Activated T-cell treated with anti-CD3 and anti-CD28 coated beads for 1 hour (primary cell): Measurements from ENCODE around the gene COA3.
"Not testable (repeated sequence)": the region's sequence is repeated elsewhere in the genome, so short reads cannot be mapped to it uniquely, and the experiment has no call there.

ENCODE experiments used
- DNase-seq: peaks from one replicate; pipeline ENCODE4 v3.0.0-alpha.2; 2020; ENCODE audit warnings: low read depth

The COA3 gene

DNA sequence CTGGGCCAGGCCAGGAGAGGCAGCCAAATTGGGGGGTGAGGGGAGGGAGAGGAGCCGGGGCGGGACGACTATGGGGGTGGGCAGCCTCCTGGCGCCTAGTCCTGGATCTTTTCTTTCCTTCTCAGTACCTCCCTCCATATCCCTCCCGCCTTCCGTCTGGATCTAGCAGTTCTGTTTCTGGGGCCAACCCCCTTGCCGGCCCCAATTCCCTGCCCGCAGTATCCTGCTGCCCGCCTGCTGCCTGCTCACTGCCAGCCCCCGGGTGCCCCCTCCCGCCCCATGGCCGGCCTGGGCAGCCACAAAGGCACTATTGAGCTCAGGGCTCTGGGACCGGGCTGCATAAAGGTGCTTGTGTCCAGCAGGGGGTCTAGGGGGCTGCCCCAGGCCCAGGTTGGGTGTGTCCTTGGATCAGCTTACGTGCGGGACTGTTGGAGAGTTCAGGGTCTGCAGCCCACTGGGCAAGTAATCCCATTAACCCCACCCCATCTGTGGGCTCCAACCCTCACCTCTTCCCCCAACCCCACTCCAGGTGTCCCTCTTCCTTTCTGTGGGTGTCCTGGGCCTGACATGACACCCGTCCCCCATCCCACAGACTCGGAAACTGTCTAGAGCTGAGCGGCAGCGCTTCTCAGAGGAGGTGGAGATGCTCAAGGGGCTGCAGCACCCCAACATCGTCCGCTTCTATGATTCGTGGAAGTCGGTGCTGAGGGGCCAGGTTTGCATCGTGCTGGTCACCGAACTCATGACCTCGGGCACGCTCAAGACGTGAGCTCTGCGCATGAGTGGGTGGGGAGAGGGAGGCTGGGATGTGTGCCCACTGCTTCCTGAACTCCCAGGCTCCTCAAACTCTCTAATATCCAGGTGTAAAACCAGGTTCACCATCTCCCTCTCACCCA lies 16.1 kb downstream of the COA3 start:
- DNase-seq, result no peak

DNA sequence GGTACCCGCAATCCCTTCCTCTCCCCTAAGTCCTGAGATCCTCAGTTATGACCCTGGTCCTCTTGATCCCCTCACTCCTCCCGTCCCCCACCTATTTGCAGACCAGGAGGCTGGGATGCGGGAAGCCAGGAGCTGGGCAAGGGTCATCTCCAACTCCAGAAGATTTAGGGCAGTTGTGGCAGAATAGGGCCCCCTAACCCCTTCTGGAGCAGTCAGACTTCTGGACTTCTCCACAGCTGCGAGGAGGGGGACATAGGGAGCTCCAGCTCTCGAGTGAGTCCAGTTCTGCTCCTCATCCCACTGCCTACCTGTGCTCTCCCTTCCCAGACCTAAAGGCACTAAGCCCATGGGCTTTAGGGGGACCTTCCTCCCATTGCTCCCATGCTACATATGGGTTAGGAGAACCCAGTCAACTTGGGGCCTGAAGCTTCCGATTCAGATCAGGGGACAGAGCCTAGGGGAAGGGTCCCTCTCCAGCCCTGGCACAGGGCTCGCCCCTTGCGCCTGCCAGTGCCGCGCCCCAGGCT lies 16.8 kb downstream of the COA3 start:
- no peak for DNase-seq

- DNase-seq, result no peak
Observed at GRCh38 chr17:42780851-42781638, 17.5 kb downstream of the COA3 start.

DNA sequence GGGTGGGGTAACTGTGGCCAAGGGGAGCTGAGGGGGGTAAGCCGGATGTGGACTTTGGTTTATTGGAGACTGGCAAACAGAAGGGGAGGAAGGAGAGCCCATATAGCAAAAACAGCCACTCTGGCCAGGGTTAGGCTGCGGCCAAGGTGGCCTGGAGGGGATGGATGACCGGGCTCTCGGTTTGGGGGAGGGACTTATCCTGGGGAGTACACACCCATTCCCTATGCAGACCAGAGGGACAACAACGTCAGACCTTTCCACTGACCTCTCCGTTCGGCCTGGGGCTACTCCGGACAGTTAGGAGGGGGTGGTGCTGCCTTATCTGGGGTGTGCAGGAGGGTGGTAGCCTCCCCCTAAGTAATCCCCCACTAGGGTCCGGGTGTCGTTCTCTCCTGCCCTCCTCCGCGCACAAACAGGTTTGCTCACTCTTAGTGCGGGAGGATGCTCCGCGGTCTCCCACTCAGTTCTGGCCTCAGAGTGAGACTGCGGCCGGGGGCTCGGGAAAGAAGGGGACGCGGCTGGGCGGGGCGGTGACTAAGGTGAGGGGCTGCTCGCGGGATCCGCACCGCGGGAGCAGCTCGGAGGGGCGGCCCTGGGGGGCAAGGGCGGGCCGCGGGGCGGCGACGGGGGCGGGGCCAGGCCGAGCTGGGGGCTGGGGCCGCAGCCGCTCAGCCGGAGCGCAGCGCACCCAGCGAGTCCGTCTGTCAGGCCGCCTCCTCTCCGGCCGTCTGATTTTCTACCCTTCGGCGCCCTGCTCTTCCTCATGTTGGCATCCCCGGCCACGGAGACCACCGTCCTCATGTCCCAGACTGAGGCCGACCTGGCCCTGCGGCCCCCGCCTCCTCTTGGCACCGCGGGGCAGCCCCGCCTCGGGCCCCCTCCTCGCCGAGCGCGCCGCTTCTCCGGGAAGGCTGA lies 18.3 kb downstream of the COA3 start, which contains the start of gene WNK4:
WNK4 (plus strand) TSS at position 675 of the 915 bp plus-strand sequence; CDS start at position 764, 89 bp downstream.
- no peak for DNase-seq

DNA sequence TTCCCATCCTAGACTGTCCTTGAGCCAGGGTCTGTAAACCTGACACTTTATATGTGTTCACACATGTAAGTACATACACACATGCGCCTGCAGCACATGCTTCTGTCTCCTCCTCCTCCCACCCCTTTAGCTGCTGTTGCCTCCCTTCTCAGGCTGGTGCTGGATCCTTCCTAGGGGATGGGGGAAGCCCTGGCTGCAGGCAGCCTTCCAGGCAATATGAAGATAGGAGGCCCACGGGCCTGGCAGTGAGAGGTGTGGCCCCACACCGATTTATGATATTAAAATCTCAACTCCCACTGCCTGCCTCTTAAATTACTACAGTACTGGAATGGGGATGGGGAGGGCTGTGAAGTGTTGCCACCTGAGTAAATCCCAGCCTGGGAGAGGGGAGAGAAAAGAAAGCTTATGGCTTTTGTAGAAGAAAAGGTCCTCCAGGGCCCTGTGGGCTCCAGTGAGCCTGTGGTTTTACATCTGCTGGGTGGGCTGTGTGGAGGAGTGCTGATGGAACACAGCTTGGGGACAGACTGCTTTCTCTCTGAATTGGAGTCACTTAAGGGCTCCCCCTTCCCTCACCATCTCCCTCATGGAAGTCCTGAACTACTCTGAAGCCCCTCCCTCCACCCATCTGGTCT lies 19.1 kb downstream of the COA3 start:
- no peak for DNase-seq

- DNase-seq, result no peak
Observed at GRCh38 chr17:42778570-42778969, 19.9 kb downstream of the COA3 start.

- DNase-seq, result no peak
Observed at GRCh38 chr17:42775534-42776098, 22.9 kb downstream of the COA3 start.

DNA sequence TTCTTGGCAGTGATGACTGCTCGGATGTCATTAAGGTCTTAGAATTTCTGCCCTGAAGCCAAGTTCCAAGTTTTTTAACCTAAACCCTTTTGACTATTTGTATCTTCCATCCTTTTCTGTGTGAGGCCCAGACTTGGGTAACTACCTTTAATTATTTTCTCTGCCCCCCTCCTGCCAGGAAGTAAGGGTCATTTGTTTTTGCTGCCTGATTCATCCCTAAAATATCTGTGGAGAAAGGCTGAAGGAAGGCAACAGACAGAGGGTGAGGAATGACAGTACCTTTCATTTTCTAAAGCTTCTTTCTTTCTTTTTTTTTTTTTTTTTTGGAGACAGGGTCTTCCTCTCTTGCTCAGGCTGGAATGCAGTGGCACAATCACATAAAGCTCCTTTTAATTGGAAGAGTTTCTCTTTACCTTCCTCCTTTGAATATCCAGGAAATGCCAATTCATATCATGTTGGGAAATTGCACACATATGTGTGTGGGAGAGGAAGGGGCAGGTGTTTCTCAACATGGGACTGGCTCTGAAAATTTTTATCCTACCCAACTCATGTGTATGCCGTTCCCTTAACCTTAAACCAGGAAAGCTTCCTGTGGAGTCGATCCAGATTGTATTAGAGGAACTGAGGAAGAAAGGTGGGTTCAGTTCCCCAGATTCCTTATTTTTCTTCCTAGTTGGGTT lies 24.3 kb downstream of the COA3 start:
- no peak for DNase-seq

- DNase-seq, result peak; percentile 61
Observed at GRCh38 chr17:42773290-42774035, 25.0 kb downstream of the COA3 start, which contains the start of gene VPS25. VPS25 (plus strand) TSS chr17:42773449; CDS start chr17:42773476, 27 bp downstream.

DNA sequence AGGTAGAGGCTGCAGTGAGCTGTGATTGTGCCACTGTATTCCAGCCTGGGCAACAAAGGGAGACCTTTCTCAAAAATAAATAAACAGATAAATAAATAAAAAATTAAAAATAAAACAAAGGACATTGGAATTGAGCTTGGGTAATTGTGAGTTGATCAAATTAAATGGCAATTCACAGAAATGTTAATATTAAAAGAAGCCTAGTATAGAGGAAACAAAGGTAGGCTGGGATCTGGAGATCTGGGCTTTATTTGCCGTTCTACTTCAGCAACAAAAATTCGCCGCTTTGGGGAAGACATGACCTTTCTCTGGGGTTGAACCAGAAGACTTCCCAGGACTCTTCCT lies 25.6 kb downstream of the COA3 start:
- DNase-seq, result no peak

DNA sequence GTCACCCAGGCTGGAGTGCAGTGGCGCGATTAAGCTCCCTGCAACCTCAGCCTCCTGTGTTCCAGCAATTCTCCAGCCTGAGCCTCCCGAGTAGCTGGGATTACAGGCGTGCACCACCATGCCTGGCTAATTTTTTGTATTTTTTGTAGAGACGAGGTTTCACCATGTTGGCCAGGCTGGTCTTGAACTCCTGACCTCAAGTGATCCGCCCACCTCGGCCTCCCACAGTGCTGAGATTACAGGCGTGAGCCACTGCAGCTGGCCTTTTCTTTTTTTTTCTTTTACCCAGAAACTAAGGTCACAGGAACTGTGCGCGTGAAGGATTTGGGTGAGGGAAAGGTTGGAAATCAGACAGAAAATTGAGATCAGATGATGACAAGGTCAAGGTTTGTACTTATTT lies 28.5 kb downstream of the COA3 start:
- not testable (repeated sequence) for DNase-seq

- not testable (repeated sequence) for DNase-seq
Observed at GRCh38 chr17:42768006-42768405, 30.5 kb downstream of the COA3 start.

- no peak for DNase-seq
Observed at GRCh38 chr17:42767512-42767911, 31.0 kb downstream of the COA3 start.

DNA sequence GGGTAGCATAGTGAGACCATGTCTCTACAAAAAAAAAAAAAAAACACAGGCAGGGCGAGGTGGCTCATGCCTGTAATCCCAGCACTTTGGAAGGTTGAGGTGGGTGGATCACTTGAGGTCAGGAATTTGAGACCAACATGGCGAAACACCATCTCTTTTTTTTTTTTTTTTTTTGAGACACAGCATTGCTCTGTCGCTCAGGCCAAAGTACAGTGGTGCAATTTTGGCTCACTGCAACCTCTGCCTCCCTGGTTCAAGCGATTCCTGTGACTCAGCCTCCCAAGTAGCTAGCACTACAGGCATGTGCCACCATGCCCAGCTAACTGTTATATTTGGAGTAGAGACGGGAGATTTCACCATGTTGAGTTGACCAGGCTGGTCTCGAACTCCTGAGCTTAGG lies 32.4 kb downstream of the COA3 start:
- DNase-seq, result no peak

DNA sequence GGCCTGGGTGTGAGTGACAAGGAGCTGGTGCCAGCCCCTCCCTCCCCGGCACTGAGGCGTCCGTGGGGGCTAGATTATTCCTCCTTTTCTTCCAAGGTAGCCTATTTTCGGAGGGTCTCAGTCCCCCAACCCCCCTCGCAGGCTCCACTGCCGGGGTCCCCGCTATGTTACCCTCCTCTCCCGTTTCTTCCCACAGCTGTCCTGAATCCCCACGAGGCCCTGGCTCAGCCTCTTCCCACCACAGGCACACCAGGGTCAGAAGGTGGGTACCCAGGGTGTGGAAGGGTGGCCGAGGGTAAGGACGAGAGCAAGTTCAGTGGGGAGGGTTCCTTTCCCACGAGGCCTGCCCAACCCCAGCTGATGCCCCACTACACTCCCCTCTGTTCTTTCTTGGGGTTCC lies 36.9 kb downstream of the COA3 start:
- DNase-seq, result no peak

DNA sequence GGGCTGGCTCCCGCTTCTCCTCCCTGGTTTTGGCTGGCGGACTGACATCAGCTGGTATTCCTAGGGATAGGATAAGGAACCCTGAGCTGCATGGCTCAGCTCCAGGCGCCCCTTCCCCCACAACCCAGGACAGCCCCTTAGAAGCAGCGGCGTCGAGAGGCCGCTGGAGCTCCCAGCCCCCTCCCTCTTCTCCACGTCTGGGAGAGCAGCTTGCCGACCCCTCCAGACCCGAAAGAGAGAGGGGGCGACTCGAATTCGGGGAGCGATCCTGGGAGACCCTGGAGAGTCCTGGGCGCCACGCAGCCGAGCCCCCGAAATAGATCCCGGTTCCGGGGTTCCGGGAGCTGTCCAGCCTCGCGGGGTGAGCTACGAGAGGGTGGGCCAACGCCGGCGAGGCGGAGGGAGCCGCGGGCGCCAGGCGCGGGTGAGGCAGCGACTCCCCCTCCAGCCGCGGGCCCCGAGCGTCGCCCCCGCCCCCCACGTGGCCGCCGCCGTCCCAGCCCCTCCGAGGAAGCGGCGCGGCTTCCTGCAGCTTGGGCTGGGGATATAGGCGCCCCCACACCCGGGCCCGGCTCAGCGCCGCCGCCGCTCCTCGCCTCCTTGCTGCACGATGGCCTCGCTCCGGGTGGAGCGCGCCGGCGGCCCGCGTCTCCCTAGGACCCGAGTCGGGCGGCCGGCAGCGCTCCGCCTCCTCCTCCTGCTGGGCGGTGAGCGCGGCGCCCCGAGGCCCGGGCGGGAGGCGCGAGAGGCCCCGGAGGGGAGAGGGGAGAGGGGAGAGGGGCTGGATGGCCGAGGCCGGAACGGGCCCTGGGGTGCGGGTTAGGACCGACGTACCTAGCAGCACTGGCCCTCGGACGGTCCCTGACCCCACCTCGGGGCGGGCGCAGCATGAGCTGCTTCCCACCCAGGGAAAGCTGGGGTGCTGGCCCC lies 37.6 kb downstream of the COA3 start, which contains the start of gene RAMP2:
RAMP2 (plus strand) TSS at position 576 of the 930 bp plus-strand sequence; CDS start at position 611, 35 bp downstream.
- DNase-seq, result no peak

GRCh38 chr17:42759982-42760651 lies 38.4 kb downstream of the COA3 start:
- no peak for DNase-seq

GRCh38 chr17:42754782-42755181 lies 43.7 kb downstream of the COA3 start:
- DNase-seq, result no peak
